HEK293 (cell line): ENCODE data around the gene PAPSS2.
A peak's percentile ranks its signal among the peaks of the same experiment; 100 is the strongest.
"Not testable (repeated sequence)": the region's sequence is repeated elsewhere in the genome, so short reads cannot be mapped to it uniquely, and the experiment has no call there.

ENCODE experiments used
- CTCF ChIA-PET: fragments of 350-600 bp; formaldehyde crosslinking; extraction: SDS; loops from one replicate; lab custom pipeline; 2021; ENCODE audit warnings: antibody characterized with exemption; lab: Yijun Ruan, JAX
- POLR2A ChIA-PET: fragments of 300-600 bp; formaldehyde crosslinking; extraction: SDS; loops from one replicate; lab custom pipeline; 2020; ENCODE audit warnings: antibody characterized with exemption, inconsistent platforms; lab: Yijun Ruan, JAX
- H3K27ac ChIP-seq: fragments of 200-500 bp; sonication (Bioruptor generic); 2 replicates; pipeline ENCODE4 v1.5.1; 2014; ENCODE audit warnings: low read depth, low read length, control low read depth, inconsistent platforms; ENCODE audit errors: extremely low read depth
- H3K36me3 ChIP-seq, 2 experiments: fragments of 200-500 bp in 1 of 2; sonication (Bioruptor generic) in 1 of 2; 1 replicate in 1 of 2; 2 replicates in 1 of 2; pipeline ENCODE4 v1.5.1; 2014 to 2017; ENCODE audit warnings: inconsistent platforms in 2 of 2, low read length in 2 of 2; ENCODE audit not compliant: control insufficient read depth in 2 of 2, insufficient read depth in 1 of 2
- H3K4me1 ChIP-seq: fragments of 200-500 bp; sonication (Bioruptor generic); 2 replicates; pipeline ENCODE4 v1.5.1; 2014; ENCODE audit warnings: mild to moderate bottlenecking, low read length, inconsistent platforms; ENCODE audit not compliant: control insufficient read depth, insufficient read depth
- H3K4me3 ChIP-seq: 2 replicates; pipeline ENCODE4 v1.5.1; 2011; ENCODE audit warnings: low read depth, mild to moderate bottlenecking, control low read depth, low read length, moderate library complexity
- H3K9me3 ChIP-seq: fragments of 200-500 bp; sonication (Bioruptor generic); 2 replicates; pipeline ENCODE4 v1.5.1; 2014; ENCODE audit warnings: low read depth, low read length, inconsistent platforms; ENCODE audit not compliant: control insufficient read depth, insufficient read depth
- ATF2 ChIP-seq: fragments of 450-650 bp; formaldehyde crosslinking; IDR thresholded peaks from 2 replicates; pipeline ENCODE4 v1.5.1; 2016; ENCODE audit warnings: missing biosample characterization, missing genetic modification characterization, low read depth
- GLIS2 ChIP-seq: fragments of 450-650 bp; formaldehyde crosslinking; IDR thresholded peaks from 2 replicates; pipeline ENCODE4 v1.5.1; 2016; ENCODE audit warnings: missing biosample characterization, missing genetic modification characterization
- INSM2 ChIP-seq: fragments of 450-650 bp; formaldehyde crosslinking; IDR thresholded peaks from 2 replicates; pipeline ENCODE4 v1.5.1; 2016; ENCODE audit warnings: missing biosample characterization, missing genetic modification characterization
- PRDM6 ChIP-seq: fragments of 450-650 bp; formaldehyde crosslinking; IDR thresholded peaks from 2 replicates; pipeline ENCODE4 v1.5.1; 2017; ENCODE audit warnings: missing biosample characterization, missing genetic modification characterization
- ZFP37 ChIP-seq: fragments of 450-650 bp; formaldehyde crosslinking; IDR thresholded peaks from 2 replicates; pipeline ENCODE4 v1.5.1; 2016; ENCODE audit warnings: missing biosample characterization, missing genetic modification characterization
- ZNF174 ChIP-seq: fragments of 450-650 bp; formaldehyde crosslinking; IDR thresholded peaks from 2 replicates; pipeline ENCODE4 v1.5.0; 2017; ENCODE audit warnings: missing biosample characterization, mild to moderate bottlenecking, missing genetic modification characterization
- ZNF211 ChIP-seq: fragments of 450-650 bp; formaldehyde crosslinking; IDR thresholded peaks from 2 replicates; pipeline ENCODE4 v1.5.1; 2016; ENCODE audit warnings: low read depth, missing biosample characterization, missing genetic modification characterization
- ZNF391 ChIP-seq: fragments of 450-650 bp; formaldehyde crosslinking; IDR thresholded peaks from 2 replicates; pipeline ENCODE4 v1.5.1; 2016; ENCODE audit warnings: low read depth, missing biosample characterization, missing genetic modification characterization, borderline replicate concordance
- ZNF513 ChIP-seq: fragments of 450-650 bp; IDR thresholded peaks from 2 replicates; pipeline ENCODE4 v1.5.1; 2018; ENCODE audit warnings: missing biosample characterization, missing genetic modification characterization
- ZNF558 ChIP-seq: fragments of 450-650 bp; formaldehyde crosslinking; IDR thresholded peaks from 2 replicates; pipeline ENCODE4 v1.5.1; 2016; ENCODE audit warnings: missing biosample characterization, missing genetic modification characterization
- ZNF561 ChIP-seq: fragments of 450-650 bp; IDR thresholded peaks from 2 replicates; pipeline ENCODE4 v1.5.1; 2018; ENCODE audit warnings: missing biosample characterization, missing genetic modification characterization, borderline replicate concordance
- ZNF639 ChIP-seq: fragments of 450-650 bp; formaldehyde crosslinking; IDR thresholded peaks from 2 replicates; pipeline ENCODE4 v1.5.1; 2016; ENCODE audit warnings: missing biosample characterization, missing genetic modification characterization
- ZSCAN30 ChIP-seq: fragments of 450-650 bp; IDR thresholded peaks from 2 replicates; pipeline ENCODE4 v1.5.1; 2018; ENCODE audit warnings: missing biosample characterization, mild to moderate bottlenecking, missing genetic modification characterization, moderate library complexity

PAPSS2 gene

GRCh38 chr10:87643920-87644319 lies 15.8 kb upstream of the PAPSS2 start (continued):
- TF ChIP-seq ATF2 (tag by site-specific recombination) = no peak
- TF ChIP-seq ZNF558 (tag by site-specific recombination) = no peak
- no peak for TF ChIP-seq ZFP37
- TF ChIP-seq ZNF639 (tag by site-specific recombination) = no peak
- TF ChIP-seq ZNF513 (tag by site-specific recombination) = no peak
- TF ChIP-seq ZNF174 (tag by site-specific recombination) = no peak
- TF ChIP-seq PRDM6 = no peak
- no peak for TF ChIP-seq ZNF561 (tag by site-specific recombination)
- TF ChIP-seq INSM2 (tag by site-specific recombination) = no peak

- CTCF ChIA-PET = interaction anchor here (2.7 kb wide), 1 partner anchor 11 kb away, joined by 10 read pairs; no protein-coding TSS in a partner anchor
- H3K4me1 ChIP-seq, H3K27ac ChIP-seq, H3K4me3 ChIP-seq, H3K36me3 ChIP-seq, H3K9me3 ChIP-seq, POLR2A ChIA-PET: not testable (repeated sequence)
Observed at GRCh38 chr10:87644500-87644899, 15.2 kb upstream of the PAPSS2 start.

- POLR2A ChIA-PET = no interaction called here
- no peak overlapping the region for H3K4me3 ChIP-seq
- H3K9me3 ChIP-seq = no peaks in the 10 kb centered on the region
- H3K36me3 ChIP-seq = no peaks in the 10 kb centered on the region
- no peak overlapping the region for H3K27ac ChIP-seq
- CTCF ChIA-PET = interaction anchor here (0.6 to 2.7 kb wide), 2 partner anchors 9 to 672 kb away, joined by 3 to 10 read pairs; no protein-coding TSS in a partner anchor
- no peak for TF ChIP-seq ZNF391 (tag by site-specific recombination)
- no peak for TF ChIP-seq ZSCAN30 (tag by site-specific recombination)
- no peak for TF ChIP-seq GLIS2 (tag by site-specific recombination)
- peak; percentile 83 for TF ChIP-seq ZNF211
- H3K4me1 ChIP-seq = no peaks in the 10 kb centered on the region
Observed at GRCh38 chr10:87646192-87646909, 13.3 kb upstream of the PAPSS2 start.
